HCT116 (cell line): ENCODE data around the gene NMNAT3.

Experiments
- CEBPB ChIP-seq: IDR thresholded peaks from 2 replicates; pipeline ENCODE4 v1.6.1; 2012; ENCODE audit warnings: low read depth
- CTCF ChIP-seq, 3 experiments: fragments of 200-600 bp in 1 of 3; sonication (generic) in 1 of 3; IDR thresholded peaks in 2 of 3; conservative IDR thresholded peaks in 1 of 3; 2 replicates each; pipeline ENCODE4 v1.5.1; 2012 to 2017; ENCODE audit warnings: low read depth in 2 of 3, low read length in 2 of 3, antibody characterized with exemption in 1 of 3, borderline replicate concordance in 1 of 3, control low read depth in 1 of 3, mild to moderate bottlenecking in 1 of 3, mixed read lengths in 1 of 3, mixed run types in 1 of 3, moderate library complexity in 1 of 3; ENCODE audit not compliant: insufficient read depth in 1 of 3
- ELF1 ChIP-seq: IDR thresholded peaks from 2 replicates; pipeline ENCODE4 v1.6.1; 2012; ENCODE audit warnings: low read depth, borderline replicate concordance
- EZH2 ChIP-seq: fragments of 200-600 bp; sonication (generic); IDR thresholded peaks from 2 replicates; pipeline ENCODE4 v1.6.1; 2017; ENCODE audit warnings: antibody characterized with exemption, mixed run types
- EZH2phosphoT487 ChIP-seq: fragments of 200-600 bp; IDR thresholded peaks from 2 replicates; pipeline ENCODE4 v1.6.1; 2018; ENCODE audit warnings: antibody characterized with exemption, borderline replicate concordance
- FOSL1 ChIP-seq: IDR thresholded peaks from 2 replicates; pipeline ENCODE4 v1.6.1; 2012; ENCODE audit warnings: low read depth
- POLR2AphosphoS5 ChIP-seq: IDR thresholded peaks from 2 replicates; pipeline ENCODE4 v1.6.1; 2011; ENCODE audit warnings: mild to moderate bottlenecking, low read depth, low read length, moderate library complexity
- REST ChIP-seq: IDR thresholded peaks from 2 replicates; pipeline ENCODE4 v1.6.1; 2012; ENCODE audit warnings: low read depth
- TCF7L2 ChIP-seq: IDR thresholded peaks from 2 replicates; pipeline ENCODE4 v1.7.0; 2011; ENCODE audit warnings: borderline replicate concordance, inconsistent platforms; ENCODE audit not compliant: insufficient read depth, insufficient read length; ENCODE audit errors: extremely low read depth
- YY1 ChIP-seq: IDR thresholded peaks from 2 replicates; pipeline ENCODE4 v1.6.1; 2011; ENCODE audit warnings: low read length, low read depth, moderate library complexity, mild to moderate bottlenecking; ENCODE audit not compliant: insufficient replicate concordance; ENCODE audit errors: extremely low read depth

- TF ChIP-seq EZH2phosphoT487, result no peak
- no peak for TF ChIP-seq CTCF (IDR thresholded peaks at IDR 0.05 in 2 of 3, conservative IDR thresholded peaks at IDR 0.05 in 1 of 3; ENCODE audit: borderline replicate concordance in 1 of 3, insufficient read depth in 1 of 3, low read depth in 2 of 3, low read length in 2 of 3)
- no peak for TF ChIP-seq ELF1
- TF ChIP-seq CEBPB, result no peak
- no peak for TF ChIP-seq FOSL1
- no peak for TF ChIP-seq YY1
- no peak for TF ChIP-seq TCF7L2
- TF ChIP-seq EZH2, result no peak
- TF ChIP-seq POLR2AphosphoS5, result no peak
- TF ChIP-seq REST, result no peak
These were observed 119.2 kb downstream of the NMNAT3 start for GRCh38 chr3:139558351-139559266.
